IMR-90 (cell line): ENCODE data around the gene ADGRF5. TPM values are rescaled to one million over a fixed set of nuclear protein-coding genes. Genes with fewer than 3 reads are reported as not detected.

Experiments
- ATAC-seq: fragments of 200-7000 bp; cut with Tn5 transposase; 2 replicates; pipeline ENCODE4 v1.9.1; 2020; ENCODE audit warnings: low read depth, mild to moderate bottlenecking, moderate library complexity
- BruUV-seq: library from RNA; stranded (reverse); fragments of 400-500 nt; replicated peaks from 2 replicates; lab custom pipeline; 2021; lab: Mats Ljungman, UMichigan
- CTCF ChIA-PET: fragments of 300-600 bp; formaldehyde crosslinking; extraction: SDS; loops from one replicate; lab custom pipeline; 2021; ENCODE audit warnings: antibody characterized with exemption; lab: Yijun Ruan, JAX
- POLR2A ChIA-PET: fragments of 300-600 bp; sonication (Branson Sonifier 250); formaldehyde crosslinking; loops from one replicate; lab custom pipeline; 2022; ENCODE audit warnings: antibody characterized with exemption; ENCODE audit not compliant: unreplicated experiment; lab: Charles Lee
- DNase-seq: peaks from one replicate; pipeline ENCODE4 v3.0.0; 2013
- H2AFZ ChIP-seq: replicated peaks from 2 replicates; pipeline ENCODE3; 2013; ENCODE audit warnings: low read length, mild to moderate bottlenecking; ENCODE audit not compliant: poor library complexity
- H2AK5ac ChIP-seq: 2 replicates; pipeline ENCODE4 v1.6.1; 2013; ENCODE audit warnings: low read depth, low read length, inconsistent platforms
- H2AK9ac ChIP-seq: replicated peaks from 2 replicates; pipeline ENCODE3; 2013; ENCODE audit warnings: mild to moderate bottlenecking, low read depth, low read length, moderate library complexity; ENCODE audit not compliant: poor library complexity
- H2BK120ac ChIP-seq: 2 replicates; pipeline ENCODE4 v1.6.1; 2013; ENCODE audit warnings: low read depth, low read length, inconsistent platforms
- H2BK15ac ChIP-seq: 3 replicates; pipeline ENCODE4 v1.6.1; 2013; ENCODE audit warnings: low read depth, low read length, inconsistent platforms
- H2BK20ac ChIP-seq: 2 replicates; pipeline ENCODE4 v1.6.1; 2013; ENCODE audit warnings: low read depth, mild to moderate bottlenecking, inconsistent platforms, low read length, moderate library complexity
- H2BK5ac ChIP-seq: 2 replicates; pipeline ENCODE4 v1.6.1; 2013; ENCODE audit warnings: mild to moderate bottlenecking, low read depth, low read length, inconsistent platforms; ENCODE audit not compliant: poor library complexity, severe bottlenecking
- H3K14ac ChIP-seq: replicated peaks from 2 replicates; pipeline ENCODE4 v1.6.1; 2013; ENCODE audit warnings: low read depth, low read length, inconsistent platforms
- H3K18ac ChIP-seq: 2 replicates; pipeline ENCODE4 v1.6.1; 2013; ENCODE audit warnings: low read depth, low read length, control low read depth
- H3K23ac ChIP-seq: 2 replicates; pipeline ENCODE4 v1.6.1; 2013; ENCODE audit warnings: low read depth, low read length, inconsistent platforms
- H3K27ac ChIP-seq: 2 replicates; pipeline ENCODE4 v1.5.1; 2013; ENCODE audit warnings: mild to moderate bottlenecking, control low read depth, low read length; ENCODE audit not compliant: insufficient read depth
- H3K27me3 ChIP-seq: 2 replicates; pipeline ENCODE4 v1.6.1; 2013; ENCODE audit warnings: low read length; ENCODE audit not compliant: control insufficient read depth, insufficient read depth
- H3K36me3 ChIP-seq: 2 replicates; pipeline ENCODE4 v1.6.1; 2013; ENCODE audit warnings: low read length, mixed read lengths; ENCODE audit not compliant: control insufficient read depth, insufficient read depth
- H3K4ac ChIP-seq: 2 replicates; pipeline ENCODE4 v1.6.1; 2013; ENCODE audit warnings: low read depth, low read length, inconsistent platforms
- H3K4me1 ChIP-seq: 2 replicates; pipeline ENCODE4 v1.6.1; 2013; ENCODE audit warnings: low read length, mixed read lengths; ENCODE audit not compliant: control insufficient read depth, insufficient read depth
- H3K4me2 ChIP-seq: 2 replicates; pipeline ENCODE4 v1.6.1; 2013; ENCODE audit warnings: low read depth, mild to moderate bottlenecking, control low read depth, low read length, moderate library complexity
- H3K4me3 ChIP-seq: 2 replicates; pipeline ENCODE4 v1.5.1; 2013; ENCODE audit warnings: low read depth, mild to moderate bottlenecking, control low read depth, low read length, moderate library complexity; ENCODE audit not compliant: insufficient read depth
- H3K56ac ChIP-seq: 2 replicates; pipeline ENCODE4 v1.6.1; 2013; ENCODE audit warnings: low read length, inconsistent platforms; ENCODE audit not compliant: insufficient read depth; ENCODE audit errors: extremely low read depth
- H3K79me1 ChIP-seq, 2 experiments: 2 replicates each; pipeline ENCODE4 v1.6.1; 2013; ENCODE audit warnings: low read length in 2 of 2, inconsistent platforms in 1 of 2, low read depth in 1 of 2
- H3K9ac ChIP-seq: 2 replicates; pipeline ENCODE4 v1.6.1; 2013; ENCODE audit warnings: low read depth, low read length, control low read depth
- H3K9me1 ChIP-seq: 2 replicates; pipeline ENCODE4 v1.6.1; 2013; ENCODE audit warnings: low read length, inconsistent platforms; ENCODE audit not compliant: insufficient read depth
- H3K9me3 ChIP-seq: 2 replicates; pipeline ENCODE4 v1.6.1; 2013; ENCODE audit warnings: low read length; ENCODE audit not compliant: control insufficient read depth, insufficient read depth
- H4K20me1 ChIP-seq: 2 replicates; pipeline ENCODE4 v1.6.1; 2013; ENCODE audit warnings: low read length, inconsistent platforms; ENCODE audit not compliant: insufficient read depth
- H4K5ac ChIP-seq: 2 replicates; pipeline ENCODE4 v1.6.1; 2013; ENCODE audit warnings: mild to moderate bottlenecking, low read depth, low read length, control low read depth
- H4K8ac ChIP-seq, 2 experiments: 2 replicates each; pipeline ENCODE4 v1.6.1; 2013; ENCODE audit warnings: low read depth in 2 of 2, low read length in 2 of 2, control low read depth in 1 of 2, inconsistent platforms in 1 of 2
- H4K91ac ChIP-seq: 2 replicates; pipeline ENCODE4 v1.6.1; 2013; ENCODE audit warnings: low read depth, low read length, inconsistent platforms; ENCODE audit not compliant: insufficient read depth
- BHLHE40 ChIP-seq: fragments of 150-350 bp; IDR thresholded peaks from 2 replicates; pipeline ENCODE4 v1.6.1; 2016; ENCODE audit warnings: mild to moderate bottlenecking, low read depth, low read length
- CEBPB ChIP-seq: IDR thresholded peaks from 2 replicates; pipeline ENCODE4 v1.6.1; 2012; ENCODE audit warnings: low read depth, low read length, improper control_type of control experiment
- CHD1 ChIP-seq: IDR thresholded peaks from 2 replicates; pipeline ENCODE4 v1.6.1; 2012; ENCODE audit warnings: low read depth, low read length, improper control_type of control experiment
- CTCF ChIP-seq: conservative IDR thresholded peaks from 2 replicates; pipeline ENCODE4 v1.5.1; 2012; ENCODE audit warnings: mild to moderate bottlenecking, low read depth, low read length, improper control_type of control experiment
- ELK1 ChIP-seq: fragments of 150-350 bp; IDR thresholded peaks from 2 replicates; pipeline ENCODE4 v1.6.1; 2016; ENCODE audit warnings: low read depth, mild to moderate bottlenecking, low read length, moderate library complexity, borderline replicate concordance
- FOS ChIP-seq: fragments of 150-350 bp; IDR thresholded peaks from 2 replicates; pipeline ENCODE4 v1.6.1; 2016; ENCODE audit warnings: low read depth, low read length
- MAFK ChIP-seq: IDR thresholded peaks from 2 replicates; pipeline ENCODE4 v1.6.1; 2012; ENCODE audit warnings: low read depth, low read length, improper control_type of control experiment
- MAZ ChIP-seq: IDR thresholded peaks from 2 replicates; pipeline ENCODE4 v1.6.1; 2012; ENCODE audit warnings: low read depth, mild to moderate bottlenecking, low read length, improper control_type of control experiment, moderate library complexity, borderline replicate concordance
- MXI1 ChIP-seq: IDR thresholded peaks from 2 replicates; pipeline ENCODE4 v1.6.1; 2012; ENCODE audit warnings: low read depth, mild to moderate bottlenecking, low read length, moderate library complexity, borderline replicate concordance
- NFE2L2 ChIP-seq: fragments of 150-350 bp; IDR thresholded peaks from 2 replicates; pipeline ENCODE4 v1.6.1; 2016; ENCODE audit warnings: low read depth, mild to moderate bottlenecking, low read length
- POLR2A ChIP-seq: IDR thresholded peaks from 2 replicates; pipeline ENCODE4 v1.6.1; 2012; ENCODE audit warnings: mild to moderate bottlenecking, low read depth, low read length
- RAD21 ChIP-seq: IDR thresholded peaks from 2 replicates; pipeline ENCODE4 v1.6.1; 2012; ENCODE audit warnings: low read length, improper control_type of control experiment
- RCOR1 ChIP-seq: IDR thresholded peaks from 2 replicates; pipeline ENCODE4 v1.6.1; 2012; ENCODE audit warnings: mild to moderate bottlenecking, low read length, improper control_type of control experiment; ENCODE audit not compliant: insufficient replicate concordance
- RFX5 ChIP-seq: IDR thresholded peaks from 2 replicates; pipeline ENCODE4 v1.8.0; 2012; ENCODE audit warnings: low read depth, mild to moderate bottlenecking, low read length, moderate library complexity
- SMC3 ChIP-seq: fragments of 150-350 bp; IDR thresholded peaks from 2 replicates; pipeline ENCODE4 v1.6.1; 2016; ENCODE audit warnings: low read depth, mild to moderate bottlenecking, antibody characterized with exemption, low read length, moderate library complexity
- USF2 ChIP-seq: fragments of 150-350 bp; IDR thresholded peaks from 2 replicates; pipeline ENCODE4 v1.6.1; 2017; ENCODE audit warnings: mild to moderate bottlenecking, antibody characterized with exemption, low read length, low read depth
- WGBS, 2 experiments: methylation state at CpG; one replicate each; pipeline versions ENCODE4 v1.1.5 to v1.1.7; 2013; ENCODE audit warnings: missing lambda C conversion rate in 2 of 2; ENCODE audit not compliant: insufficient read length in 1 of 2; ENCODE audit errors: extremely low coverage in 2 of 2; 5-methylcytosine and 5-hydroxymethylcytosine counted together
- dilution Hi-C: fragments of 300-500 bp; cut with HindIII; formaldehyde crosslinking; loops from one replicate; pipeline ENCODE4 v1.14.3; 2018; ENCODE audit warnings: low sequenced_read_pairs; ENCODE audit not compliant: unreplicated experiment
- in situ Hi-C: fragments of 300-500 bp; cut with MboI; formaldehyde crosslinking; loops from 3 replicates; pipeline ENCODE4 v1.14.3; 2019; ENCODE audit warnings: low sequenced_read_pairs, inconsistent platforms, mixed read lengths
- intact Hi-C: fragments of 100-400 bp; cut with micrococcal nuclease; formaldehyde crosslinking; loops from 2 replicates; pipeline ENCODE4 v1.10.0; 2022
- polyA plus RNA-seq, 3 experiments: library from polyadenylated mRNA; depleted of rRNA; stranded (reverse); fragments of >200 nt; gene quantifications; 2 replicates each; pipeline ENCODE4 v1.2.3, GENCODE V29; 2012; ENCODE audit warnings: low replicate concordance in 1 of 3
- total RNA-seq: library from RNA; depleted of rRNA; stranded (reverse); fragments of >200 nt; gene quantifications from 2 replicates; pipeline ENCODE4 v1.2.3, GENCODE V29; 2012

The ADGRF5 gene
- total and polyA plus RNA-seq, 2 of the 4 experiments (the other 2 are of a cell fraction): not detected

GRCh38 chr6:46932526-46933319, 11.0 kb upstream of the ADGRF5 start:
- Histone ChIP-seq H3K9me1 (no peaks in the 10 kb centered on the region), H3K18ac (no peak overlapping the region), H2BK5ac (no peak overlapping the region), H3K9me3 (no peaks in the 10 kb centered on the region), H2AK5ac (no peak overlapping the region), H3K4me3 (no peak overlapping the region), H3K79me1 (no peaks in the 10 kb centered on the region), H4K8ac (no peak overlapping the region), H3K9ac (no peak overlapping the region), H3K4me1 (no peaks in the 10 kb centered on the region), H2AFZ (no peak overlapping the region), H3K27me3 (no peaks in the 10 kb centered on the region), H2AK9ac (no peak overlapping the region), H4K20me1 (no peaks in the 10 kb centered on the region), H2BK120ac (no peak overlapping the region), H4K5ac (no peak overlapping the region), H3K27ac (no peak overlapping the region), H3K56ac (no peak overlapping the region), H3K36me3 (no peaks in the 10 kb centered on the region), H2BK15ac (no peak overlapping the region), H3K4me2 (no peak overlapping the region), H2BK20ac (no peak overlapping the region), H3K23ac (no peak overlapping the region), H3K14ac (no peak overlapping the region), H4K91ac (no peak overlapping the region), H3K4ac (no peak overlapping the region)
- no peak for DNase-seq
- no peak for TF ChIP-seq MXI1
- TF ChIP-seq RAD21: no peak
- no peak for TF ChIP-seq BHLHE40
- TF ChIP-seq NFE2L2: no peak
- TF ChIP-seq RFX5: no peak
- no peak for TF ChIP-seq USF2
- TF ChIP-seq RCOR1: no peak
- no peak for TF ChIP-seq CTCF
- TF ChIP-seq SMC3: no peak
- no peak for TF ChIP-seq MAZ
- no peak for TF ChIP-seq MAFK
- TF ChIP-seq ELK1: no peak
- TF ChIP-seq CHD1: no peak
- no peak for TF ChIP-seq FOS
- no peak for TF ChIP-seq CEBPB
- TF ChIP-seq POLR2A: no peak
- CTCF ChIA-PET: no interaction called here
- intact Hi-C loops (no loop called here), in situ Hi-C loops (no loop called here), dilution Hi-C loops (no loop called here)
- no peak for ATAC-seq
- POLR2A ChIA-PET: no interaction called here
- no TSS peak for BruUV-seq
- 27% methylated on average over 3 of the region's 10 CpGs; no CpG with 5 or more reads in 1 of the 2 experiments for WGBS, 2 experiments
